GM23248 (cell line): ENCODE measurements around the gene ACOX3.

ENCODE experiments used
- EZH2 ChIP-seq: fragments of 200-600 bp; sonication (generic); IDR thresholded peaks from 2 replicates; pipeline ENCODE4 v1.6.1; 2018; ENCODE audit warnings: antibody characterized with exemption, mild to moderate bottlenecking; ENCODE audit not compliant: insufficient read depth, poor library complexity, severe bottlenecking
- EZH2phosphoT487 ChIP-seq: fragments of 200-600 bp; sonication (generic); IDR thresholded peaks from 2 replicates; pipeline ENCODE4 v1.6.1; 2018; ENCODE audit warnings: antibody characterized with exemption, moderate library complexity, mild to moderate bottlenecking, low read depth; ENCODE audit not compliant: insufficient read depth

DNA sequence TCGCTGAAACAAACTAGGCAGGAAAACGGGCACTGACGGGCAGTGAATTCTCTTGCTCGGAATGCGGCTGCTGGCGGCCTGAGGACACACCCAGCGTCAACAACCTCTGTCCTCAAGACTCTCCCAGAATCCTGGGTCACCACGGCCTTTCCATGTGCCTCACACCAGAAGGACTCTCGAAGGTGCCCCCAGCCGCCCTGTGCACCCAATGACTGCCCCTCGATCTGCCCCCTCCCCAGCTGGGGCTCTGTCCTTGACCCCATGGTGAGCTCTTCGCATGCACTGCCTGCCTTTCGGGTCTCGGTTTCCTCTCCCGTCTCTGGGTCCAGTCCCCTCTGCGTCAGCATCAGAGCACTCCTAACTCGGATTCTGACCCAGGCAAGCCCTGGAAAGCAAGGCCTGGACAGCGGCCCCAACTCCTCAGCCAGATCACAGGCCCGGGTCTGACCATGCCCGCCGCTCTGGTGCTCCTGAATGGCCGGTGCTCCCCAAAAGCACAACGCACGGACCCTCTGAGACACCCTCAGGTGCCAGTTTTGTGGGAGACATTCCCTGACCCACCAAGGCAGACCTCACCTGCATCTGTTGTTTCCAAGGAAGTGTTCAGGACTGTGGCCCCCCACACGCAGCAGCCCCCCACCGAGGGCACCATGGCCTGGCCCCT is 56.0 kb downstream of the ACOX3 start:
- no peak for TF ChIP-seq EZH2
- no peak for TF ChIP-seq EZH2phosphoT487
